ENCODE data around the gene UBL7.

The UBL7 gene

DNA sequence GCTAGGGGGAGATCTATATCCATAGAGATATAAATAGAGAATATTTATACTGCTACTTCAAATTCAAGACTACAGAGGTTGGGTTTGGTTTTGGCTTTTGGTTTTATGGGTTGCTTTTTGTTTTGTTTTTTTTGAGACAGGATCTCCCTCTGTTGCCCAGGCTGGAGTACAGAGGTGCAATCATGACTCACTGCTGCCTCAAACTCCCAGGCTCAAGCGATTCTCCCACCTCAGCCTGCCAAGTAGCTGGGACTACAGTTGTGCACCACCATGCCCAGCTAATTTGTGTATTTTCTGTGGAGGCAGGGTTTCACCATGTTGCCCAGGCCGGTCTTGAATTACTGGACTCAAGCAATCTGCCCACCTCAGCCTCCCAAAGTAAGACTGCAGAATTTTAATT lies 3.9 kb upstream of the UBL7 start:
- no peak for TF ChIP-seq POLR2AphosphoS5 (IDR thresholded peaks at IDR 0.05; ENCODE audit: low read depth, low read length)
- no peak for TF ChIP-seq TAF1 (IDR thresholded peaks at IDR 0.05; ENCODE audit: borderline replicate concordance, insufficient read depth, low read length)
- TF ChIP-seq SIN3A (IDR thresholded peaks at IDR 0.05; ENCODE audit: borderline replicate concordance, insufficient read depth, low read length): no peak
- TF ChIP-seq, protein P1, sequence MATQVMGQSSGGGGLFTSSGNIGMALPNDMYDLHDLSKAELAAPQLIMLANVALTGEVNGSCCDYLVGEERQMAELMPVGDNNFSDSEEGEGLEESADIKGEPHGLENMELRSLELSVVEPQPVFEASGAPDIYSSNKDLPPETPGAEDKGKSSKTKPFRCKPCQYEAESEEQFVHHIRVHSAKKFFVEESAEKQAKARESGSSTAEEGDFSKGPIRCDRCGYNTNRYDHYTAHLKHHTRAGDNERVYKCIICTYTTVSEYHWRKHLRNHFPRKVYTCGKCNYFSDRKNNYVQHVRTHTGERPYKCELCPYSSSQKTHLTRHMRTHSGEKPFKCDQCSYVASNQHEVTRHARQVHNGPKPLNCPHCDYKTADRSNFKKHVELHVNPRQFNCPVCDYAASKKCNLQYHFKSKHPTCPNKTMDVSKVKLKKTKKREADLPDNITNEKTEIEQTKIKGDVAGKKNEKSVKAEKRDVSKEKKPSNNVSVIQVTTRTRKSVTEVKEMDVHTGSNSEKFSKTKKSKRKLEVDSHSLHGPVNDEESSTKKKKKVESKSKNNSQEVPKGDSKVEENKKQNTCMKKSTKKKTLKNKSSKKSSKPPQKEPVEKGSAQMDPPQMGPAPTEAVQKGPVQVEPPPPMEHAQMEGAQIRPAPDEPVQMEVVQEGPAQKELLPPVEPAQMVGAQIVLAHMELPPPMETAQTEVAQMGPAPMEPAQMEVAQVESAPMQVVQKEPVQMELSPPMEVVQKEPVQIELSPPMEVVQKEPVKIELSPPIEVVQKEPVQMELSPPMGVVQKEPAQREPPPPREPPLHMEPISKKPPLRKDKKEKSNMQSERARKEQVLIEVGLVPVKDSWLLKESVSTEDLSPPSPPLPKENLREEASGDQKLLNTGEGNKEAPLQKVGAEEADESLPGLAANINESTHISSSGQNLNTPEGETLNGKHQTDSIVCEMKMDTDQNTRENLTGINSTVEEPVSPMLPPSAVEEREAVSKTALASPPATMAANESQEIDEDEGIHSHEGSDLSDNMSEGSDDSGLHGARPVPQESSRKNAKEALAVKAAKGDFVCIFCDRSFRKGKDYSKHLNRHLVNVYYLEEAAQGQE (IDR thresholded peaks at IDR 0.05; ENCODE audit: insufficient read depth in 1 of 2, low read depth in 2 of 2, low read length in 2 of 2): no peak
- TF ChIP-seq FOXP2 (optimal IDR thresholded peaks at IDR 0.05; ENCODE audit: borderline replicate concordance, extremely low read depth, extremely low read length, insufficient read depth): no peak

DNA sequence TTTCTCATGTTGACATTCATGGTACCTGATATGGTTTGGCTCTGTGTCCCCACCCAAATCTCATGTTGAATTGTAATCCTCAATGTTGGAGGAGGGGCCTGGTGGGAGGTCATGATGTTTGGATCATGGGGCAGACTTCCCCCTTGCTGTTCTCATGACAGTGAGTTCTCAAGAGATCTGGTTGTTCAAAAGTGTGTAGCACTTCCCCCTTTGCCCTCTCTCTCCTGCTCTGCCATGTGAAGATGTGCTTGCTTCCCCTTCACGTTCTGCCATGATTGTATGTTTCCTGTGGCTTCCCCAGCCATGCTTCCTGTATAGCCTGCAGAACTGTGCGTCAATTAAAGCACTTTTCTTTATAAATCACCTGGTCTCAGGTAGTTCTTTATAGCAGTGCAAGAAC lies 3.3 kb upstream of the UBL7 start:
- no peak for TF ChIP-seq POLR2AphosphoS5 (IDR thresholded peaks at IDR 0.05; ENCODE audit: low read depth, low read length)

DNA sequence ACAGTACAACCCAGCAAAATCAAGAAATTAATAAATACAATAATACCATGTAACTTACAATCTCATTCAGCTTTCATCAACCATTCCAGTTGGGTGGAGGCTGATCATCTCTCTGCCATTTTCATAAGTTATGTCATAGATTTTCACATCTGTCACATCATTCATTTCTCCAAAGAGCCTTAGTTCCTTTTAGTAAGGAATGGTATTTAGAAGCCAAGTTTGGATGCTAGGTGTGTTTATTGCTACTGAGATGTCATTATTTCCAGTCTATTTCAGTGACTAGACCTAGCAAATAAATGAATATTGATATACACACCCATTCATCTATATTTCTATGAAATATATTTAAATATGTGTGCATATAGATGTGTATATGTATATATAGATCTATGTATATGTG lies 2.7 kb upstream of the UBL7 start:
- TF ChIP-seq, protein P1 (IDR thresholded peaks at IDR 0.05; ENCODE audit: insufficient read depth in 1 of 2, low read depth in 2 of 2, low read length in 2 of 2): no peak
- TF ChIP-seq POLR2AphosphoS5 (IDR thresholded peaks at IDR 0.05; ENCODE audit: low read depth, low read length): no peak
- TF ChIP-seq SIN3A (IDR thresholded peaks at IDR 0.05; ENCODE audit: borderline replicate concordance, insufficient read depth, low read length): no peak
- TF ChIP-seq FOXP2 (optimal IDR thresholded peaks at IDR 0.05; ENCODE audit: borderline replicate concordance, extremely low read depth, extremely low read length, insufficient read depth): no peak
- TF ChIP-seq TAF1 (IDR thresholded peaks at IDR 0.05; ENCODE audit: borderline replicate concordance, insufficient read depth, low read length): no peak

DNA sequence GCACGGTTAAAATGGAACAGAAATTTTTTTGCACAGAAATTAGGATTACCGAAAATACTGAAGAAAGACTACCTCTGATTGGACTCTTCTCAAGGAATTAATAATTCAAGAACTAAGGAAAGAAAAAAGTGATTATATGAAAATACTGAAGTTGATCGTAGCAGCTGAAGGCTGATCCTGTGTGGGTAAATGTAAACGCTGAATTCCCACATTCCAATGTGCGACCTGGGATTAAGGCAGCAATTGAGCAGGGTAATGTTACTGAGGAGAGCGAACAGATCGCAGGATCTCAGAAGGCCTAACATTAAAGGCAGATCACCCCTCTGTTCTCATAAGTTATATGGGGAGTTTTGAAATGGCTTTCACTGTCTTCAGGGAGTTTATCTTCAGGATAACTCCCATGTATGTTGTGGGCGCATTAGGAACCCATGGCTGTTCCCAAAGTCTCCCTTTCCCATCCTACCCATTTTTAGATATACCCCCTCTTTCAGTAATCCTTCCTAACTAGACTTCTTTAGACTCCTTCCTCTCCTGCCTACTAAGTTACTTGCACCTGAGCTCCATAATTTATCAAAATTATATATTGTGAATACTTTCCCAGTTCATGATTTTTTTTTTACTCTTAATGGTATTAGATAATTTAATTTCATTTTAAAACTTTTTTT lies 1.0 kb upstream of the UBL7 start:
- TF ChIP-seq, protein P1 (IDR thresholded peaks at IDR 0.05; ENCODE audit: insufficient read depth in 1 of 2, low read depth in 2 of 2, low read length in 2 of 2): no peak

DNA sequence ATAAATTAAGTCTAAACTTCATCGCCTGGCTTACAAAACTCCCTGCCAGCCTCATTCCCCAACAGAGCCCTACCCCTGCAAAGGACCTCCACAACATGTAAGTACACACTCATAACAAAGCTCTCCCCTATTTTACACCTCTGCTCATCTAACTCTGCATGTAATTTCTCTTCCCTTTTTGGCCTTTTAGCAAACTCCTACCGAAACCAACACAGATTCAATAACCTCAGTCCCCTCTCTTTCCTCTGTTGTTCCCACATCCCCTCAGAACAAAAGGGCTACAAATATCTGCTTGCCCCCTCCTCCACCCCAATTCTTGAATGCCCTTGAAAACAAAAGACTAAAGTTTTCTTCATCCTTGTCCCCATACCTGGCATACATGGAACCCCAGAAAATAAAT lies 662 bp downstream of the UBL7 start:
- TF ChIP-seq TAF1 (IDR thresholded peaks at IDR 0.05; ENCODE audit: borderline replicate concordance, insufficient read depth, low read length): no peak
- no peak for TF ChIP-seq POLR2AphosphoS5 (IDR thresholded peaks at IDR 0.05; ENCODE audit: low read depth, low read length)
- no peak for TF ChIP-seq SIN3A (IDR thresholded peaks at IDR 0.05; ENCODE audit: borderline replicate concordance, insufficient read depth, low read length)
- TF ChIP-seq, protein P1 (IDR thresholded peaks at IDR 0.05; ENCODE audit: insufficient read depth in 1 of 2, low read depth in 2 of 2, low read length in 2 of 2): no peak
- no peak for TF ChIP-seq FOXP2 (optimal IDR thresholded peaks at IDR 0.05; ENCODE audit: borderline replicate concordance, extremely low read depth, extremely low read length, insufficient read depth)
